Vagina (tissue), 2 donors: ENCODE results near the gene CTDSPL. TPM values are rescaled to one million over a fixed set of nuclear protein-coding genes. Genes with fewer than 3 reads are reported as not detected.

Experiments used
- DNase-seq, 2 donors: peaks; one replicate each; pipeline ENCODE4 v3.0.0-alpha.2; 2017; ENCODE audit errors: extremely low spot score in 2 of 2
- H3K27ac ChIP-seq: fragments of 200-600 bp; sonication (generic); one replicate; pipeline ENCODE4 v1.5.1; 2019
- H3K27me3 ChIP-seq: fragments of 200-600 bp; sonication (generic); one replicate; pipeline ENCODE4 v1.5.1; 2019
- H3K36me3 ChIP-seq, 2 donors: fragments of 200-600 bp; sonication (generic); one replicate each; pipeline ENCODE4 v1.5.1; 2017 to 2019
- H3K4me1 ChIP-seq: fragments of 200-600 bp; sonication (generic); one replicate; pipeline ENCODE4 v1.5.1; 2019
- H3K4me3 ChIP-seq, 2 donors: fragments of 200-600 bp; sonication (generic); 1 replicate in 1 of 2; 2 replicates in 1 of 2; pipeline ENCODE4 v1.5.1; 2016 to 2019
- H3K9me3 ChIP-seq: fragments of 200-600 bp; sonication (generic); one replicate; pipeline ENCODE4 v1.5.1; 2019
- CTCF ChIP-seq, 3 experiments: fragments of 450-650 bp in 2 of 3; fragments of 200-600 bp in 1 of 3; sonication (generic) in 1 of 3; IDR thresholded peaks; one replicate each; pipeline ENCODE4 v1.5.1; 2017 to 2019; ENCODE audit warnings: antibody characterized with exemption in 3 of 3, mild to moderate bottlenecking in 2 of 3, moderate library complexity in 2 of 3
- POLR2A ChIP-seq, 2 donors: fragments of 450-650 bp; IDR thresholded peaks; one replicate each; pipeline ENCODE4 v1.6.1; 2017; ENCODE audit warnings: antibody characterized with exemption in 2 of 2, mild to moderate bottlenecking in 2 of 2, moderate library complexity in 2 of 2
- POLR2AphosphoS5 ChIP-seq, 2 donors: sonication (generic); formaldehyde crosslinking; IDR thresholded peaks; one replicate each; pipeline ENCODE4 v1.9.0; 2017; ENCODE audit warnings: antibody characterized with exemption in 2 of 2, mild to moderate bottlenecking in 2 of 2, low read depth in 1 of 2; ENCODE audit not compliant: insufficient read depth in 1 of 2
- intact Hi-C: fragments of 100-400 bp; cut with DNase I; formaldehyde crosslinking; loops from one replicate; pipeline ENCODE4 v1.15.1; 2023
- total RNA-seq: library from RNA; depleted of rRNA; stranded (reverse); fragments of >200 nt; gene quantifications from one replicate; pipeline ENCODE4 v1.2.3, GENCODE V29; 2016

CTDSPL gene
- total RNA-seq, 1 donor from 2014 or later = 28.0 TPM

DNA sequence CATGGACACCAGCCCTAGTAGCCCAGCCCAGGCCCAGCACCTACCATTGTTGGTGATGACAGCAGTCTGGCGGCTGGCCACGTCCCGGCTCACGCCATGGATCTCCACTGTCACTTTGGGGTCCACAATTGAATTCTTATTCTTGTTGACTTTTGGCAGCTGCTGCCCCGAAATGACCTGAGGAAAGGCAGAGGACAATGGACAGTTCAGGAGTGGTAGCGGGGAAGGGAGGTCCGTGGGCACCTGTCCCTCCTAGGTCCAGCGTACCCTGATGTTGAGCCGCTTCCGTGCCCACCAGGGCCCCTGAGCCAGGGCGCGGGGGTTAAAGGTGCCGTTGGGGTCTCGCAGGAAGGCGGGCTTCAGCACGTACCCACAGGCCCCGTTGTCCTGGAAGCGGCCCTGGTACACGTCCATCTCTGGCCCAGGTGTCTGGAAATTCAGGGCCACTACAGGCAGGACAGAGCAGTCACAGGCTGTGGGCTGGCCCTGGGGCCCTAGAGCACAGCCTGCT is 146.6 kb downstream of the CTDSPL start:
- Histone ChIP-seq H3K4me1 (peaks cover 26% of the 10 kb centered on the region), H3K4me3 (no peak overlapping the region), H3K36me3 (peaks cover 0 to 46% of the 10 kb centered on the region in 2 donors), H3K27me3 (no peaks in the 10 kb centered on the region), H3K27ac (no peak overlapping the region), H3K9me3 (no peaks in the 10 kb centered on the region)
- DNase-seq = no peak
- intact Hi-C loops = loop anchor here (10.0 kb wide), 1 partner anchor 153 kb away; no protein-coding TSS in a partner anchor
- no peak for TF ChIP-seq CTCF (IDR thresholded peaks at IDR 0.05)
- no peak for TF ChIP-seq POLR2A (IDR thresholded peaks at IDR 0.05)
- no peak for TF ChIP-seq POLR2AphosphoS5 (IDR thresholded peaks at IDR 0.05; ENCODE audit: insufficient read depth in 1 of 2, low read depth in 1 of 2)

GRCh38 chr3:38008971-38009580 is 147.4 kb downstream of the CTDSPL start:
- no peak for DNase-seq
- Histone ChIP-seq H3K9me3 (no peaks in the 10 kb centered on the region), H3K27ac (no peak overlapping the region), H3K27me3 (no peaks in the 10 kb centered on the region), H3K36me3 (peaks cover 0 to 53% of the 10 kb centered on the region in 2 donors), H3K4me3 (no peak overlapping the region), H3K4me1 (peaks cover 18% of the 10 kb centered on the region)
- intact Hi-C loops = loop anchor here (10.0 kb wide), 1 partner anchor 154 kb away; no protein-coding TSS in a partner anchor
- TF ChIP-seq POLR2AphosphoS5 (IDR thresholded peaks at IDR 0.05; ENCODE audit: insufficient read depth in 1 of 2, low read depth in 1 of 2) = no peak
- TF ChIP-seq POLR2A (IDR thresholded peaks at IDR 0.05) = no peak
- TF ChIP-seq CTCF (IDR thresholded peaks at IDR 0.05) = no peak

GRCh38 chr3:38009807-38010591 is 148.3 kb downstream of the CTDSPL start:
- Histone ChIP-seq H3K9me3 (no peaks in the 10 kb centered on the region), H3K36me3 (peaks cover 0 to 58% of the 10 kb centered on the region in 2 donors), H3K27me3 (no peaks in the 10 kb centered on the region), H3K4me1 (peaks cover 8% of the 10 kb centered on the region), H3K4me3 (no peak overlapping the region), H3K27ac (no peak overlapping the region)
- no peak for TF ChIP-seq CTCF (IDR thresholded peaks at IDR 0.05)
- no peak for DNase-seq
- intact Hi-C loops = loop anchor here (10.0 kb wide), 1 partner anchor 155 kb away; no protein-coding TSS in a partner anchor

- no peaks in the 10 kb centered on the region for H3K9me3 ChIP-seq
- H3K36me3 ChIP-seq = peaks cover 0 to 69% of the 10 kb centered on the region in 2 donors
- no peaks in the 10 kb centered on the region for H3K27me3 ChIP-seq
- no peak for DNase-seq
- H3K27ac ChIP-seq = no peak overlapping the region
- intact Hi-C loops = no loop called here
- H3K4me3 ChIP-seq = no peak overlapping the region
- TF ChIP-seq POLR2AphosphoS5 (IDR thresholded peaks at IDR 0.05; ENCODE audit: insufficient read depth in 1 of 2, low read depth in 1 of 2) = no peak
- no peak for TF ChIP-seq CTCF (IDR thresholded peaks at IDR 0.05)
- TF ChIP-seq POLR2A (IDR thresholded peaks at IDR 0.05) = no peak
- H3K4me1 ChIP-seq = no peaks in the 10 kb centered on the region
These were observed 149.4 kb downstream of the CTDSPL start for GRCh38 chr3:38011111-38011510.

GRCh38 chr3:38015485-38015884 is 153.8 kb downstream of the CTDSPL start:
- Histone ChIP-seq H3K4me3 (no peak overlapping the region), H3K27ac (no peak overlapping the region), H3K27me3 (no peaks in the 10 kb centered on the region), H3K36me3 (peaks cover 0 to 58% of the 10 kb centered on the region in 2 donors), H3K4me1 (no peaks in the 10 kb centered on the region), H3K9me3 (no peaks in the 10 kb centered on the region)
- intact Hi-C loops = no loop called here
- no peak for TF ChIP-seq POLR2A (IDR thresholded peaks at IDR 0.05)
- no peak for TF ChIP-seq CTCF (IDR thresholded peaks at IDR 0.05)
- no peak for TF ChIP-seq POLR2AphosphoS5 (IDR thresholded peaks at IDR 0.05; ENCODE audit: insufficient read depth in 1 of 2, low read depth in 1 of 2)
- no peak for DNase-seq
